IMR-90 (cell line): Measurements from ENCODE around the gene TOX3. TPM values are rescaled to one million over a fixed set of nuclear protein-coding genes. Genes with fewer than 3 reads are reported as not detected.

Experiments used
- ATAC-seq: fragments of 200-7000 bp; cut with Tn5 transposase; 2 replicates; pipeline ENCODE4 v1.9.1; 2020; ENCODE audit warnings: low read depth, mild to moderate bottlenecking, moderate library complexity
- BruUV-seq: library from RNA; stranded (reverse); fragments of 400-500 nt; replicated peaks from 2 replicates; lab custom pipeline; 2021; lab: Mats Ljungman, UMichigan
- CTCF ChIA-PET: fragments of 300-600 bp; formaldehyde crosslinking; extraction: SDS; loops from one replicate; lab custom pipeline; 2021; ENCODE audit warnings: antibody characterized with exemption; lab: Yijun Ruan, JAX
- POLR2A ChIA-PET: fragments of 300-600 bp; sonication (Branson Sonifier 250); formaldehyde crosslinking; loops from one replicate; lab custom pipeline; 2022; ENCODE audit warnings: antibody characterized with exemption; ENCODE audit not compliant: unreplicated experiment; lab: Charles Lee
- DNase-seq: peaks from one replicate; pipeline ENCODE4 v3.0.0; 2013
- H2AFZ ChIP-seq: replicated peaks from 2 replicates; pipeline ENCODE3; 2013; ENCODE audit warnings: low read length, mild to moderate bottlenecking; ENCODE audit not compliant: poor library complexity
- H2AK5ac ChIP-seq: 2 replicates; pipeline ENCODE4 v1.6.1; 2013; ENCODE audit warnings: low read depth, low read length, inconsistent platforms
- H2AK9ac ChIP-seq: replicated peaks from 2 replicates; pipeline ENCODE3; 2013; ENCODE audit warnings: mild to moderate bottlenecking, low read depth, low read length, moderate library complexity; ENCODE audit not compliant: poor library complexity
- H2BK120ac ChIP-seq: 2 replicates; pipeline ENCODE4 v1.6.1; 2013; ENCODE audit warnings: low read depth, low read length, inconsistent platforms
- H2BK15ac ChIP-seq: 3 replicates; pipeline ENCODE4 v1.6.1; 2013; ENCODE audit warnings: low read depth, low read length, inconsistent platforms
- H2BK20ac ChIP-seq: 2 replicates; pipeline ENCODE4 v1.6.1; 2013; ENCODE audit warnings: low read depth, mild to moderate bottlenecking, inconsistent platforms, low read length, moderate library complexity
- H2BK5ac ChIP-seq: 2 replicates; pipeline ENCODE4 v1.6.1; 2013; ENCODE audit warnings: mild to moderate bottlenecking, low read depth, low read length, inconsistent platforms; ENCODE audit not compliant: poor library complexity, severe bottlenecking
- H3K14ac ChIP-seq: replicated peaks from 2 replicates; pipeline ENCODE4 v1.6.1; 2013; ENCODE audit warnings: low read depth, low read length, inconsistent platforms
- H3K18ac ChIP-seq: 2 replicates; pipeline ENCODE4 v1.6.1; 2013; ENCODE audit warnings: low read depth, low read length, control low read depth
- H3K23ac ChIP-seq: 2 replicates; pipeline ENCODE4 v1.6.1; 2013; ENCODE audit warnings: low read depth, low read length, inconsistent platforms
- H3K27ac ChIP-seq: 2 replicates; pipeline ENCODE4 v1.5.1; 2013; ENCODE audit warnings: mild to moderate bottlenecking, control low read depth, low read length; ENCODE audit not compliant: insufficient read depth
- H3K27me3 ChIP-seq: 2 replicates; pipeline ENCODE4 v1.6.1; 2013; ENCODE audit warnings: low read length; ENCODE audit not compliant: control insufficient read depth, insufficient read depth
- H3K36me3 ChIP-seq: 2 replicates; pipeline ENCODE4 v1.6.1; 2013; ENCODE audit warnings: low read length, mixed read lengths; ENCODE audit not compliant: control insufficient read depth, insufficient read depth
- H3K4ac ChIP-seq: 2 replicates; pipeline ENCODE4 v1.6.1; 2013; ENCODE audit warnings: low read depth, low read length, inconsistent platforms
- H3K4me1 ChIP-seq: 2 replicates; pipeline ENCODE4 v1.6.1; 2013; ENCODE audit warnings: low read length, mixed read lengths; ENCODE audit not compliant: control insufficient read depth, insufficient read depth
- H3K4me2 ChIP-seq: 2 replicates; pipeline ENCODE4 v1.6.1; 2013; ENCODE audit warnings: low read depth, mild to moderate bottlenecking, control low read depth, low read length, moderate library complexity
- H3K4me3 ChIP-seq: 2 replicates; pipeline ENCODE4 v1.5.1; 2013; ENCODE audit warnings: low read depth, mild to moderate bottlenecking, control low read depth, low read length, moderate library complexity; ENCODE audit not compliant: insufficient read depth
- H3K56ac ChIP-seq: 2 replicates; pipeline ENCODE4 v1.6.1; 2013; ENCODE audit warnings: low read length, inconsistent platforms; ENCODE audit not compliant: insufficient read depth; ENCODE audit errors: extremely low read depth
- H3K79me1 ChIP-seq, 2 experiments: 2 replicates each; pipeline ENCODE4 v1.6.1; 2013; ENCODE audit warnings: low read length in 2 of 2, inconsistent platforms in 1 of 2, low read depth in 1 of 2
- H3K9ac ChIP-seq: 2 replicates; pipeline ENCODE4 v1.6.1; 2013; ENCODE audit warnings: low read depth, low read length, control low read depth
- H3K9me1 ChIP-seq: 2 replicates; pipeline ENCODE4 v1.6.1; 2013; ENCODE audit warnings: low read length, inconsistent platforms; ENCODE audit not compliant: insufficient read depth
- H3K9me3 ChIP-seq: 2 replicates; pipeline ENCODE4 v1.6.1; 2013; ENCODE audit warnings: low read length; ENCODE audit not compliant: control insufficient read depth, insufficient read depth
- H4K20me1 ChIP-seq: 2 replicates; pipeline ENCODE4 v1.6.1; 2013; ENCODE audit warnings: low read length, inconsistent platforms; ENCODE audit not compliant: insufficient read depth
- H4K5ac ChIP-seq: 2 replicates; pipeline ENCODE4 v1.6.1; 2013; ENCODE audit warnings: mild to moderate bottlenecking, low read depth, low read length, control low read depth
- H4K8ac ChIP-seq, 2 experiments: 2 replicates each; pipeline ENCODE4 v1.6.1; 2013; ENCODE audit warnings: low read depth in 2 of 2, low read length in 2 of 2, control low read depth in 1 of 2, inconsistent platforms in 1 of 2
- H4K91ac ChIP-seq: 2 replicates; pipeline ENCODE4 v1.6.1; 2013; ENCODE audit warnings: low read depth, low read length, inconsistent platforms; ENCODE audit not compliant: insufficient read depth
- BHLHE40 ChIP-seq: fragments of 150-350 bp; IDR thresholded peaks from 2 replicates; pipeline ENCODE4 v1.6.1; 2016; ENCODE audit warnings: mild to moderate bottlenecking, low read depth, low read length
- CEBPB ChIP-seq: IDR thresholded peaks from 2 replicates; pipeline ENCODE4 v1.6.1; 2012; ENCODE audit warnings: low read depth, low read length, improper control_type of control experiment
- CHD1 ChIP-seq: IDR thresholded peaks from 2 replicates; pipeline ENCODE4 v1.6.1; 2012; ENCODE audit warnings: low read depth, low read length, improper control_type of control experiment
- CTCF ChIP-seq: conservative IDR thresholded peaks from 2 replicates; pipeline ENCODE4 v1.5.1; 2012; ENCODE audit warnings: mild to moderate bottlenecking, low read depth, low read length, improper control_type of control experiment
- FOS ChIP-seq: fragments of 150-350 bp; IDR thresholded peaks from 2 replicates; pipeline ENCODE4 v1.6.1; 2016; ENCODE audit warnings: low read depth, low read length
- MAFK ChIP-seq: IDR thresholded peaks from 2 replicates; pipeline ENCODE4 v1.6.1; 2012; ENCODE audit warnings: low read depth, low read length, improper control_type of control experiment
- MAZ ChIP-seq: IDR thresholded peaks from 2 replicates; pipeline ENCODE4 v1.6.1; 2012; ENCODE audit warnings: low read depth, mild to moderate bottlenecking, low read length, improper control_type of control experiment, moderate library complexity, borderline replicate concordance
- MXI1 ChIP-seq: IDR thresholded peaks from 2 replicates; pipeline ENCODE4 v1.6.1; 2012; ENCODE audit warnings: low read depth, mild to moderate bottlenecking, low read length, moderate library complexity, borderline replicate concordance
- NFE2L2 ChIP-seq: fragments of 150-350 bp; IDR thresholded peaks from 2 replicates; pipeline ENCODE4 v1.6.1; 2016; ENCODE audit warnings: low read depth, mild to moderate bottlenecking, low read length
- POLR2A ChIP-seq: IDR thresholded peaks from 2 replicates; pipeline ENCODE4 v1.6.1; 2012; ENCODE audit warnings: mild to moderate bottlenecking, low read depth, low read length
- RAD21 ChIP-seq: IDR thresholded peaks from 2 replicates; pipeline ENCODE4 v1.6.1; 2012; ENCODE audit warnings: low read length, improper control_type of control experiment
- RCOR1 ChIP-seq: IDR thresholded peaks from 2 replicates; pipeline ENCODE4 v1.6.1; 2012; ENCODE audit warnings: mild to moderate bottlenecking, low read length, improper control_type of control experiment; ENCODE audit not compliant: insufficient replicate concordance
- RFX5 ChIP-seq: IDR thresholded peaks from 2 replicates; pipeline ENCODE4 v1.8.0; 2012; ENCODE audit warnings: low read depth, mild to moderate bottlenecking, low read length, moderate library complexity
- SMC3 ChIP-seq: fragments of 150-350 bp; IDR thresholded peaks from 2 replicates; pipeline ENCODE4 v1.6.1; 2016; ENCODE audit warnings: low read depth, mild to moderate bottlenecking, antibody characterized with exemption, low read length, moderate library complexity
- USF2 ChIP-seq: fragments of 150-350 bp; IDR thresholded peaks from 2 replicates; pipeline ENCODE4 v1.6.1; 2017; ENCODE audit warnings: mild to moderate bottlenecking, antibody characterized with exemption, low read length, low read depth
- WGBS, 2 experiments: methylation state at CpG; one replicate each; pipeline versions ENCODE4 v1.1.5 to v1.1.7; 2013; ENCODE audit warnings: missing lambda C conversion rate in 2 of 2; ENCODE audit not compliant: insufficient read length in 1 of 2; ENCODE audit errors: extremely low coverage in 2 of 2; 5-methylcytosine and 5-hydroxymethylcytosine counted together
- dilution Hi-C: fragments of 300-500 bp; cut with HindIII; formaldehyde crosslinking; loops from one replicate; pipeline ENCODE4 v1.14.3; 2018; ENCODE audit warnings: low sequenced_read_pairs; ENCODE audit not compliant: unreplicated experiment
- in situ Hi-C: fragments of 300-500 bp; cut with MboI; formaldehyde crosslinking; loops from 3 replicates; pipeline ENCODE4 v1.14.3; 2019; ENCODE audit warnings: low sequenced_read_pairs, inconsistent platforms, mixed read lengths
- intact Hi-C: fragments of 100-400 bp; cut with micrococcal nuclease; formaldehyde crosslinking; loops from 2 replicates; pipeline ENCODE4 v1.10.0; 2022
- polyA plus RNA-seq, 3 experiments: library from polyadenylated mRNA; depleted of rRNA; stranded (reverse); fragments of >200 nt; gene quantifications; 2 replicates each; pipeline ENCODE4 v1.2.3, GENCODE V29; 2012; ENCODE audit warnings: low replicate concordance in 1 of 3
- total RNA-seq: library from RNA; depleted of rRNA; stranded (reverse); fragments of >200 nt; gene quantifications from 2 replicates; pipeline ENCODE4 v1.2.3, GENCODE V29; 2012

TOX3 gene
- total and polyA plus RNA-seq, 2 of the 4 experiments (the other 2 are of a cell fraction): not detected

- no peak overlapping the region for H4K91ac ChIP-seq
- no peaks in the 10 kb centered on the region for H3K4me1 ChIP-seq
- no peak overlapping the region for H4K8ac ChIP-seq
- no peak overlapping the region for H3K14ac ChIP-seq
- DNase-seq (no peak), ATAC-seq (no peak)
- H3K9me1 ChIP-seq: no peaks in the 10 kb centered on the region
- no peak overlapping the region for H2BK15ac ChIP-seq
- H2AFZ ChIP-seq: no peak overlapping the region
- no peak overlapping the region for H3K23ac ChIP-seq
- BruUV-seq: no TSS peak
- intact Hi-C loops: no loop called here
- H4K20me1 ChIP-seq: no peaks in the 10 kb centered on the region
- dilution Hi-C loops: no loop called here
- H3K9me3 ChIP-seq: peaks cover 4% of the 10 kb centered on the region
- ChIA-PET POLR2A (no interaction called here), CTCF (interaction anchor here (0.6 kb wide), 1 partner anchor 184 kb away, joined by 4 read pairs; no protein-coding TSS in a partner anchor)
- no peak overlapping the region for H2BK120ac ChIP-seq
- no peak overlapping the region for H3K9ac ChIP-seq
- H2BK20ac ChIP-seq: no peak overlapping the region
- no peak overlapping the region for H3K4me3 ChIP-seq
- H3K79me1 ChIP-seq: no peaks in the 10 kb centered on the region
- no peak overlapping the region for H4K5ac ChIP-seq
- no peak overlapping the region for H2AK5ac ChIP-seq
- H3K36me3 ChIP-seq: no peaks in the 10 kb centered on the region
- WGBS, 2 experiments: no CpG with 5 or more reads among the region's 2 CpGs
- no peak overlapping the region for H3K18ac ChIP-seq
- H2BK5ac ChIP-seq: no peak overlapping the region
- no peak overlapping the region for H3K4ac ChIP-seq
- H3K56ac ChIP-seq: no peak overlapping the region
- H3K27ac ChIP-seq: no peak overlapping the region
- H2AK9ac ChIP-seq: no peak overlapping the region
- H3K4me2 ChIP-seq: no peak overlapping the region
- in situ Hi-C loops: no loop called here
- no peaks in the 10 kb centered on the region for H3K27me3 ChIP-seq
- TF ChIP-seq CEBPB (no peak), SMC3 (no peak), FOS (no peak), RCOR1 (no peak), MAFK (no peak), MXI1 (no peak), RFX5 (no peak), RAD21 (no peak), BHLHE40 (no peak), USF2 (no peak), CHD1 (no peak), CTCF (no peak), POLR2A (no peak), NFE2L2 (no peak), MAZ (no peak)
These were observed 110.3 kb downstream of the TOX3 start for GRCh38 chr16:52436339-52437276.
